ENCODE results near the gene IL1RAPL2. TPM values are rescaled to one million over a fixed set of nuclear protein-coding genes. Genes with fewer than 3 reads are reported as not detected.

IL1RAPL2 gene
- total and polyA plus RNA-seq, 7 donors: not detected

DNA sequence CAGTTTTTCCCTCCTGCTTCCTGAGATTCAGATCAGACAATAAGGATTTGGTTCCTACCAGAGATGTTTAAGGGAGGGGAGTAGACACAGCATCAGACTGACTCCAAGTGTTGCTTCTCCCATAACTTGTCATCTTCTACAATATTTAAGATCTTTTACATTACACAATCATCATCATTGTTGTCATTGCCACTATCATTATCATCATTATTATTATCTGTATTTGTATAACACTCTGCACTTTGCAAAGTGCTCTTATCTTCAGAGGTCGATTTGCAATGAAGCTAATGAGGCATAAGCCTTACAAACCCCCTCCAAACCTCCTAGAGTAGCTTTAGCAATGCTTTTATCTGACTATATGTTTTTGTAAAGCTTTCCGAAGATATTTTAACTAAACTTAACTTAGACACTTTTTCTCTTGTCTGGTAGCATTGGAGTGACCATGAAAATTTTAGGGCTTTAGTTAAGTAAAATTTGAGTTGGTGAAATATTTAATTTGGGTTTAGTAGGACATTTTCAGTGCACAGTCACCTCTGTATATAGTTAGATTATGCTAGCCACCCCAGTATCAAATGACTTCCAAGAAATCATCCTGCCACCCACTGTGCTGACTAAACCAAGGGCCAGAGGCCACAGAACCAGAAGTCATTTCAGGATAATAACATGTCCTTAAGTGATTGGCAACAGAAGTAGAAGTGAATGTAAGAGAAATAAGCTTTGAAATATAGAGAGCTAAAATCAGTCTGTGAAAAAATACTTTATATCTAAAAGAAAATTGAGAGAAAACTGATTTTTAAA, 1132.2 kb downstream of the IL1RAPL2 start:
- no peaks in the 10 kb centered on the region for H3K9me3 ChIP-seq
- H3K36me3 ChIP-seq (ENCODE audit: insufficient read depth in 1 of 2, low read depth in 1 of 2): no peaks in the 10 kb centered on the region
- no peak overlapping the region for H3K27ac ChIP-seq
- TF ChIP-seq, protein P1, sequence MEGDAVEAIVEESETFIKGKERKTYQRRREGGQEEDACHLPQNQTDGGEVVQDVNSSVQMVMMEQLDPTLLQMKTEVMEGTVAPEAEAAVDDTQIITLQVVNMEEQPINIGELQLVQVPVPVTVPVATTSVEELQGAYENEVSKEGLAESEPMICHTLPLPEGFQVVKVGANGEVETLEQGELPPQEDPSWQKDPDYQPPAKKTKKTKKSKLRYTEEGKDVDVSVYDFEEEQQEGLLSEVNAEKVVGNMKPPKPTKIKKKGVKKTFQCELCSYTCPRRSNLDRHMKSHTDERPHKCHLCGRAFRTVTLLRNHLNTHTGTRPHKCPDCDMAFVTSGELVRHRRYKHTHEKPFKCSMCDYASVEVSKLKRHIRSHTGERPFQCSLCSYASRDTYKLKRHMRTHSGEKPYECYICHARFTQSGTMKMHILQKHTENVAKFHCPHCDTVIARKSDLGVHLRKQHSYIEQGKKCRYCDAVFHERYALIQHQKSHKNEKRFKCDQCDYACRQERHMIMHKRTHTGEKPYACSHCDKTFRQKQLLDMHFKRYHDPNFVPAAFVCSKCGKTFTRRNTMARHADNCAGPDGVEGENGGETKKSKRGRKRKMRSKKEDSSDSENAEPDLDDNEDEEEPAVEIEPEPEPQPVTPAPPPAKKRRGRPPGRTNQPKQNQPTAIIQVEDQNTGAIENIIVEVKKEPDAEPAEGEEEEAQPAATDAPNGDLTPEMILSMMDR (IDR thresholded peaks at IDR 0.05): no peak
- ATAC-seq (peak in 2 of 4 donors; percentile 56 to 72), DNase-seq (no peak)
- H3K4me1 ChIP-seq: peaks cover 7% of the 10 kb centered on the region
- H3K4me3 ChIP-seq: no peak overlapping the region
- peaks cover 0 to 7% (median 0%) of the 10 kb centered on the region in 3 donors for H3K27me3 ChIP-seq (ENCODE audit: insufficient read depth in 3 of 3, low read length in 2 of 3)
- intact Hi-C loops (cut with DNase I): no loop called here
- 59 to 81% (median 69%) methylated on average over 2 of the region's 2 CpGs for WGBS, 3 donors

- peaks cover 0 to 2% (median 0%) of the 10 kb centered on the region in 3 donors for H3K27me3 ChIP-seq (ENCODE audit: insufficient read depth in 3 of 3, low read length in 2 of 3)
- no peak overlapping the region for H3K27ac ChIP-seq
- no peak overlapping the region for H3K4me3 ChIP-seq
- no peaks in the 10 kb centered on the region for H3K36me3 ChIP-seq (ENCODE audit: insufficient read depth in 1 of 2, low read depth in 1 of 2)
- intact Hi-C loops (cut with DNase I): no loop called here
- DNase-seq (no peak), ATAC-seq (no peak)
- WGBS, 3 donors: 25 to 27% (median 26%) methylated on average over 1 of the region's 1 CpG
- H3K4me1 ChIP-seq: peaks cover 7% of the 10 kb centered on the region
- TF ChIP-seq, protein P1 (IDR thresholded peaks at IDR 0.05): no peak
- H3K9me3 ChIP-seq: no peaks in the 10 kb centered on the region
Measured at GRCh38 chrX:105700331-105700730, 1134.3 kb downstream of the IL1RAPL2 start.

- Histone ChIP-seq H3K27me3 (ENCODE audit: insufficient read depth in 3 of 3, low read length in 2 of 3) (no peaks in the 10 kb centered on the region), H3K27ac (no peak overlapping the region), H3K4me3 (no peak overlapping the region), H3K9me3 (no peaks in the 10 kb centered on the region), H3K36me3 (ENCODE audit: insufficient read depth in 1 of 2, low read depth in 1 of 2) (no peaks in the 10 kb centered on the region), H3K4me1 (peaks cover 7% of the 10 kb centered on the region)
- intact Hi-C loops (cut with DNase I): no loop called here
- WGBS, 3 donors: 64 to 91% (median 86%) methylated on average over 3 of the region's 3 CpGs
- DNase-seq: no peak
- no peak for ATAC-seq
- TF ChIP-seq, protein P1 (IDR thresholded peaks at IDR 0.05): peak; percentile 37
Measured at GRCh38 chrX:105701310-105702052, 1135.5 kb downstream of the IL1RAPL2 start.

DNA sequence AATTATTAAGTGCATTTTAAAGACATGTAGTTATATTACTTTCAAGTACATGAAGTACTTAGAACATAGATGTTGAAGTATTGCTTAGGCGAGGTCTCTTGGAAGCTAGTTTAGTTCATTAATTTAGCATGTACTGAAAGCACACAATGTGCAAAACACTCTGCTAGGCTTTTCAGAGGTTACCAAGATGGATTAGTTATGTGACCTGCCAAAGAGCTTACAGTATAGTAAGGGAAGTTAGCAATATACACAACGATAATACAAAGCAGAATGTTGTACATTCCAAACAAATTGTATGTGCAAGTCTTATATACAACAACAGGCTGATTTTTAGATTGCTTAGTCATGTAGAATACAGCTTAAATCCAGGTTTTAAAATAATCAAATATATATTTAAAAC, 1137.9 kb downstream of the IL1RAPL2 start:
- intact Hi-C loops (cut with DNase I): no loop called here
- H3K4me1 ChIP-seq: peaks cover 4% of the 10 kb centered on the region
- no peaks in the 10 kb centered on the region for H3K9me3 ChIP-seq
- H3K27me3 ChIP-seq (ENCODE audit: insufficient read depth in 3 of 3, low read length in 2 of 3): no peaks in the 10 kb centered on the region
- no peak overlapping the region for H3K4me3 ChIP-seq
- TF ChIP-seq, protein P1 (IDR thresholded peaks at IDR 0.05): no peak
- H3K27ac ChIP-seq: no peak overlapping the region
- H3K36me3 ChIP-seq (ENCODE audit: insufficient read depth in 1 of 2, low read depth in 1 of 2): no peaks in the 10 kb centered on the region
- WGBS, 3 donors: 35 to 65% (median 57%) methylated on average over 2 of the region's 2 CpGs
- ATAC-seq (no peak), DNase-seq (no peak)

Measured in psoas muscle (tissue), 8 donors.